GM12878 (cell line): ENCODE measurements around the gene IKZF1.

Source experiments
- CBX3 ChIP-seq: fragments of 200-600 bp; sonication (generic); IDR thresholded peaks from 2 replicates; pipeline ENCODE4 v1.6.1; 2016; ENCODE audit warnings: low read depth, borderline replicate concordance
- CEBPB ChIP-seq, 2 experiments: fragments of 150-350 bp in 1 of 2; IDR thresholded peaks; 2 replicates each; pipeline ENCODE4 v1.6.1; 2012 to 2014; ENCODE audit warnings: low read depth in 2 of 2, low read length in 2 of 2, borderline replicate concordance in 1 of 2, inconsistent platforms in 1 of 2
- CTCF ChIP-seq, 3 experiments: IDR thresholded peaks in 2 of 3; conservative IDR thresholded peaks in 1 of 3; 2 replicates each; pipeline ENCODE4 v1.5.1; 2011; ENCODE audit warnings: low read depth in 3 of 3, low read length in 3 of 3, mild to moderate bottlenecking in 3 of 3, control low read depth in 2 of 3, moderate library complexity in 2 of 3, inconsistent platforms in 1 of 3, mixed read lengths in 1 of 3; ENCODE audit not compliant: control insufficient read depth in 2 of 3, insufficient read depth in 1 of 3; ENCODE audit errors: extremely low read depth in 1 of 3
- EGR1 ChIP-seq, 2 experiments: IDR thresholded peaks; 1 replicate in 1 of 2; 2 replicates in 1 of 2; pipeline ENCODE4 v1.6.1; 2011 to 2012; ENCODE audit warnings: low read depth in 2 of 2, low read length in 2 of 2, borderline replicate concordance in 1 of 2, mild to moderate bottlenecking in 1 of 2, moderate library complexity in 1 of 2
- EP300 ChIP-seq, 2 experiments: fragments of 150-350 bp in 1 of 2; IDR thresholded peaks; 2 replicates each; pipeline ENCODE4 v1.6.1; 2011 to 2012; ENCODE audit warnings: low read depth in 2 of 2, low read length in 2 of 2, borderline replicate concordance in 1 of 2, improper control_type of control experiment in 1 of 2, inconsistent platforms in 1 of 2; ENCODE audit not compliant: control insufficient read depth in 1 of 2
- ESRRA ChIP-seq: IDR thresholded peaks from 2 replicates; pipeline ENCODE4 v1.6.1; 2012; ENCODE audit warnings: mild to moderate bottlenecking, low read length, improper control_type of control experiment
- HDAC6 ChIP-seq: fragments of 200-600 bp; sonication (generic); IDR thresholded peaks from one replicate; pipeline ENCODE4 v1.8.0; 2017; ENCODE audit warnings: antibody characterized with exemption; ENCODE audit not compliant: unreplicated experiment
- KDM1A ChIP-seq: fragments of 200-600 bp; sonication (generic); IDR thresholded peaks from 2 replicates; pipeline ENCODE4 v1.6.1; 2016; ENCODE audit warnings: borderline replicate concordance
- NFYB ChIP-seq: IDR thresholded peaks from 2 replicates; pipeline ENCODE4 v1.6.1; 2011; ENCODE audit warnings: low read depth, mild to moderate bottlenecking, low read length, improper control_type of control experiment, moderate library complexity; ENCODE audit not compliant: insufficient read depth
- POLR2A ChIP-seq: IDR thresholded peaks from 2 replicates; pipeline ENCODE4 v1.6.1; 2011; ENCODE audit warnings: low read depth, mild to moderate bottlenecking, low read length
- REST ChIP-seq: IDR thresholded peaks from 2 replicates; pipeline ENCODE4 v1.6.1; 2012; ENCODE audit warnings: mild to moderate bottlenecking, low read depth, low read length
- TBL1XR1 ChIP-seq: IDR thresholded peaks from 2 replicates; pipeline ENCODE4 v1.6.1; 2012; ENCODE audit warnings: low read depth, low read length, improper control_type of control experiment

GRCh38 chr7:50285269-50285668, 19.2 kb upstream of the IKZF1 start:
- TF ChIP-seq HDAC6 (no peak), EP300 (IDR thresholded peaks at IDR 0.05; ENCODE audit: borderline replicate concordance in 1 of 2, control insufficient read depth in 1 of 2, low read depth in 2 of 2, low read length in 2 of 2) (no peak), ESRRA (no peak), KDM1A (no peak), CTCF (IDR thresholded peaks at IDR 0.05 in 2 of 3, conservative IDR thresholded peaks at IDR 0.05 in 1 of 3; ENCODE audit: control insufficient read depth in 2 of 3, extremely low read depth in 1 of 3, insufficient read depth in 1 of 3, low read depth in 3 of 3, low read length in 3 of 3) (no peak), POLR2A (no peak), EGR1 (IDR thresholded peaks at IDR 0.05; ENCODE audit: borderline replicate concordance in 1 of 2, low read depth in 2 of 2, low read length in 2 of 2) (no peak), NFYB (no peak), CEBPB (IDR thresholded peaks at IDR 0.05; ENCODE audit: borderline replicate concordance in 1 of 2, low read depth in 2 of 2, low read length in 2 of 2) (no peak), CBX3 (no peak), REST (no peak), TBL1XR1 (no peak)
